Lung (tissue), 12 donors: ENCODE data around the gene F2. TPM values are rescaled to one million over a fixed set of nuclear protein-coding genes. Genes with fewer than 3 reads are reported as not detected.

Experiments used
- ATAC-seq: fragments of 200-7000 bp; cut with Tn5 transposase; one replicate; pipeline ENCODE4 v1.9.1; 2020; ENCODE audit warnings: moderate number of reproducible peaks; ENCODE audit not compliant: insufficient read depth, low FRiP score
- DNase-seq, 3 donors: peaks; one replicate each; pipeline ENCODE4 v3.0.0-alpha.2; 2013 to 2017
- H3K27ac ChIP-seq, 2 donors: one replicate each; pipeline ENCODE4 v1.5.1; 2013; ENCODE audit warnings: mild to moderate bottlenecking in 2 of 2, moderate library complexity in 2 of 2, control low read depth in 1 of 2, inconsistent platforms in 1 of 2, low read depth in 1 of 2, low read length in 1 of 2
- H3K27me3 ChIP-seq, 3 donors: one replicate each; pipeline ENCODE4 v1.5.1; 2013; ENCODE audit warnings: low read length in 2 of 3; ENCODE audit not compliant: control insufficient read depth in 3 of 3, insufficient read depth in 3 of 3
- H3K36me3 ChIP-seq, 4 donors: one replicate each; pipeline ENCODE4 v1.5.1; 2013; ENCODE audit warnings: low read length in 4 of 4, mild to moderate bottlenecking in 1 of 4, moderate library complexity in 1 of 4; ENCODE audit not compliant: control insufficient read depth in 4 of 4, insufficient read depth in 4 of 4
- H3K4me1 ChIP-seq, 5 donors: one replicate each; pipeline ENCODE4 v1.5.1; 2013; ENCODE audit warnings: low read length in 5 of 5, mild to moderate bottlenecking in 2 of 5, moderate library complexity in 1 of 5; ENCODE audit not compliant: control insufficient read depth in 5 of 5, insufficient read depth in 5 of 5
- H3K4me3 ChIP-seq: one replicate; pipeline ENCODE4 v1.5.1; 2013; ENCODE audit warnings: mild to moderate bottlenecking, control low read depth, moderate library complexity
- H3K9ac ChIP-seq, 2 donors: one replicate each; pipeline ENCODE4 v1.5.1; 2013; ENCODE audit warnings: low read length in 2 of 2, control low read depth in 1 of 2; ENCODE audit not compliant: insufficient read depth in 1 of 2
- H3K9me3 ChIP-seq, 4 donors: one replicate each; pipeline ENCODE4 v1.5.1; 2013; ENCODE audit warnings: low read length in 3 of 4, mild to moderate bottlenecking in 1 of 4, moderate library complexity in 1 of 4; ENCODE audit not compliant: control insufficient read depth in 4 of 4, insufficient read depth in 3 of 4
- WGBS, 2 donors: extraction: QIAGEN DNeasy Blood & Tissue Kit; methylation state at CpG; one replicate each; pipeline ENCODE4 v1.1.7; 2013; 5-methylcytosine and 5-hydroxymethylcytosine counted together
- polyA plus RNA-seq, 2 donors: library from polyadenylated mRNA; stranded (reverse); fragments of 200-250 nt; gene quantifications; one replicate each; pipeline ENCODE4 v1.2.1, GENCODE V29; 2013
- total RNA-seq, 2 donors: library from RNA; depleted of rRNA in 1 of 2; stranded (reverse); fragments of >200 nt in 1 of 2; gene quantifications; one replicate each; pipeline ENCODE4 v1.2.1, GENCODE V29; 2014 to 2021
- TF ChIP-seq, protein P1 (sequence below): IDR thresholded peaks from 2 replicates; pipeline ENCODE4 v1.5.1; 2012; ENCODE audit warnings: mild to moderate bottlenecking; ENCODE audit errors: control extremely low read depth, extremely low read depth
- donor health status: control.
- donor health status: control.
- donor health status: Bipolar disorder and iron deficiency.
- donor health status: healthy.
- donor health status: DM: yes; HTN: yes; CAD: no.

Gene F2
- total and polyA plus RNA-seq, 4 donors = 0.01 to 0.40 (median 0.26) TPM; not detected in 1

DNA sequence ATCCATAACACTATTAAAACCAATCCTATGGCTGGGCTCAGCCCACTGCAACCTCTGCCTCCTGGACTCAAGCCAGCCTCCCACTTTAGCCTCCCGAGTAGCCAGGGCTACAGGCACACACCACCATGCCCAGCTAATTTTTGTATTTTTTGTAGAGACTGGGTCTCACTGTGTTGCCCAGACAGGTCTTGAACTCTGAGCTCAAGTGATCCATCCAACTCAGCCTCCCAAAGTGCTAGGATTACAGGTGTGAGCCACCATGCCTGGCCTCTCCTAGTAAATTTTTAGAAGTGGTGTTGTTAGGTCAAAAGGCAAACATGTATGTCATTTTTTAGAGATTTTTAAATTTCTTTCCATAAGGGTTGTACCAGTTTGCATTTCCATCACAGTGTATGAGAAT lies 14.2 kb downstream of the F2 start:
- 79 to 94% methylated on average over 1 of the region's 1 CpG for WGBS, 2 donors
- H3K4me1 ChIP-seq = no peaks in the 10 kb centered on the region
- TF ChIP-seq, protein P1, sequence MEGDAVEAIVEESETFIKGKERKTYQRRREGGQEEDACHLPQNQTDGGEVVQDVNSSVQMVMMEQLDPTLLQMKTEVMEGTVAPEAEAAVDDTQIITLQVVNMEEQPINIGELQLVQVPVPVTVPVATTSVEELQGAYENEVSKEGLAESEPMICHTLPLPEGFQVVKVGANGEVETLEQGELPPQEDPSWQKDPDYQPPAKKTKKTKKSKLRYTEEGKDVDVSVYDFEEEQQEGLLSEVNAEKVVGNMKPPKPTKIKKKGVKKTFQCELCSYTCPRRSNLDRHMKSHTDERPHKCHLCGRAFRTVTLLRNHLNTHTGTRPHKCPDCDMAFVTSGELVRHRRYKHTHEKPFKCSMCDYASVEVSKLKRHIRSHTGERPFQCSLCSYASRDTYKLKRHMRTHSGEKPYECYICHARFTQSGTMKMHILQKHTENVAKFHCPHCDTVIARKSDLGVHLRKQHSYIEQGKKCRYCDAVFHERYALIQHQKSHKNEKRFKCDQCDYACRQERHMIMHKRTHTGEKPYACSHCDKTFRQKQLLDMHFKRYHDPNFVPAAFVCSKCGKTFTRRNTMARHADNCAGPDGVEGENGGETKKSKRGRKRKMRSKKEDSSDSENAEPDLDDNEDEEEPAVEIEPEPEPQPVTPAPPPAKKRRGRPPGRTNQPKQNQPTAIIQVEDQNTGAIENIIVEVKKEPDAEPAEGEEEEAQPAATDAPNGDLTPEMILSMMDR = no peak
- no peaks in the 10 kb centered on the region for H3K9me3 ChIP-seq
- DNase-seq (no peak), ATAC-seq (no peak)
- no peak overlapping the region for H3K4me3 ChIP-seq
- no peaks in the 10 kb centered on the region for H3K27me3 ChIP-seq
- H3K36me3 ChIP-seq = no peaks in the 10 kb centered on the region
- no peak overlapping the region for H3K27ac ChIP-seq
- H3K9ac ChIP-seq = no peak overlapping the region

DNA sequence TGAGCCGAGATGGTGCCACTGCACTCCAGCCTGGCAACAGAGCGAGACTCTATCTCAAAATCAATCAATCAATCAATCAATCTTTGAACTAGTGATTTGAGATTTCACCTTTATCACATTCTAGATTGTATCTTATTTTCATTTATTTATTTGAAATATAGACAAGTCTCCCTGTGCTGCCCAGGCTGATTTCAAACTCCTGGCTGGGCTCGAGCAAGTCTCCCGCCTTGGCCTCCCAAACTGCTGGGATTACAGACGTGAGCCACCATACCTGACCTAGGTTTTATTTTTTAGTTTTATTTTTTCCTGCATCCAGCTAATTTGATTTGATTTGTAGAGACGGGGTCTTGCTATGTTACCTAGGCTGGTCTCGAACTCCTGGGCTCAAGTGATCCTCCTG lies 17.1 kb downstream of the F2 start:
- Histone ChIP-seq H3K9ac (no peak overlapping the region), H3K27ac (no peak overlapping the region), H3K4me1 (no peaks in the 10 kb centered on the region), H3K4me3 (no peak overlapping the region), H3K27me3 (no peaks in the 10 kb centered on the region), H3K9me3 (no peaks in the 10 kb centered on the region), H3K36me3 (no peaks in the 10 kb centered on the region)
- DNase-seq (no peak), ATAC-seq (no peak)
- TF ChIP-seq, protein P1 = no peak
- 94 to 96% methylated on average over 7 of the region's 7 CpGs for WGBS, 2 donors

DNA sequence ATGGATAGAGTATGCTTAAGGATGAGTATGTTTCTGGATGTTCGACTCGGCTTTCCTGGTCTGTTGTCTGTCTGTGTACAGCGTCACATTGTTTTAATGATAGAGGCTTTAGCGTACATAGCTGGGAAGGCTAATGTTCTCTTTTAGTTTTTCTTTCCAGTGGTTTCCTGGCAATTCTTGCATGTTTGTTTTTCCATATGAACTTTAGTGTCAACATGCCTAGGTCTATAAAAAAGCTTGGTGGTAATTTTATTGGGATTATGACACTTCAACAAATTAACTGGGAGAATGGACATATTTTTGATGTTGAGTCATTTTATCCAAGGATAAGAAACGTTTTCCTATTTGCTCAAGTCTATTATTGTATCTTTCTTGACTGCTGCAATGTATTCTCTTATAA lies 17.6 kb downstream of the F2 start:
- no peak for ATAC-seq
- Histone ChIP-seq H3K27me3 (no peaks in the 10 kb centered on the region), H3K4me3 (no peak overlapping the region), H3K4me1 (no peaks in the 10 kb centered on the region), H3K27ac (no peak overlapping the region), H3K36me3 (peaks cover 0 to 2% (median 0%) of the 10 kb centered on the region in 4 donors), H3K9me3 (no peaks in the 10 kb centered on the region), H3K9ac (no peak overlapping the region)
- 72 to 73% methylated on average over 5 of the region's 5 CpGs for WGBS, 2 donors
- TF ChIP-seq, protein P1 = no peak
- no peak for DNase-seq

DNA sequence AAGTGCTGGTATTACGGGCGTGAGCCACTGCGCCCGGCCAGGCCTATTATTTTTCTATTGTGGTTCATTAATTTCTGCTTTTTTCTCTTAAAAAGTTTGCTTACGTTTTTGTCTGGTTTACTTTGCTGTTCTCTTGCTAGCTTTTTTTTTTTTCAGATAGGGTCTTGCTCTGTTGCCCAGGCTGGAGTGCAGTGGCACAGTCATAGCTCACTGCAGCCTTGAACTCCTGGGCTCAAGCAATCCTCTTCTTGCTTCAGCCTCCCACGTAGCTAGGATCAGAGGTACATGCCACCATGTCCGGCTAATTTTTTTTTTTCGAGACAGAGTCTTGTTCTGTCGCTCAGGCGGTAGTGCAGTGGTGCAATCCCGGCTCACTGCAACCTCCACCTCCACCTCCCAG lies 18.7 kb downstream of the F2 start:
- Histone ChIP-seq H3K27me3 (no peaks in the 10 kb centered on the region), H3K4me1 (no peaks in the 10 kb centered on the region), H3K36me3 (peaks cover 2 to 9% (median 6%) of the 10 kb centered on the region in 4 donors), H3K27ac (no peak overlapping the region), H3K9ac (no peak overlapping the region), H3K9me3 (no peaks in the 10 kb centered on the region), H3K4me3 (no peak overlapping the region)
- 93 to 95% methylated on average over 11 of the region's 11 CpGs for WGBS, 2 donors
- ATAC-seq (no peak), DNase-seq (no peak)
- TF ChIP-seq, protein P1 = no peak
